Dedifferentiated amniotic fluid mesenchymal stem cell (primary cell): ENCODE measurements around the gene NRG3.

Source experiments
- DNase-seq: peaks from one replicate; pipeline ENCODE4 v3.0.0-alpha.2; 2016; ENCODE audit errors: extremely low spot score

The NRG3 gene

GRCh38 chr10:81884856-81885255 lies 9.9 kb downstream of the NRG3 start:
- no peak for DNase-seq

GRCh38 chr10:81885491-81885890 lies 10.5 kb downstream of the NRG3 start:
- DNase-seq: no peak

DNA sequence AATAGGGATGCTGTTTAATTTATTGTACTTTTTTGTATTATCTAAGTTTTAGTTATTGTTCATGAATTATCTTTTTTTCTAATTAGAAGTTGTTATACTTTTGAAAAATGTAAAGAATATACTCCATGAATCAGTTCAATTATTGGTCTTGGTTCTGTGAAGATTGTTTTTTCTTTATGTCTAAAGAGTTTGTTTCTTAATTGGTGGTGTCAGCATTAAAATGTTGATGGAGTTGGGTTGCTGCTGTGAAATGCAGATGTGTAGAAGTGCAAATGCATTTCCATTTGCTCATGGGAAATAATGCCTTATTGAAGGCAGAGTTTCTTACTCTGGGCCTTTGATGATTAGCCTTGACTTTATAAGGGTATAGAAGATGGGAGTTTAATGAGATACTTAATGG lies 11.9 kb downstream of the NRG3 start:
- DNase-seq: no peak

- no peak for DNase-seq
Observed at GRCh38 chr10:81889181-81889769, 14.3 kb downstream of the NRG3 start.

DNA sequence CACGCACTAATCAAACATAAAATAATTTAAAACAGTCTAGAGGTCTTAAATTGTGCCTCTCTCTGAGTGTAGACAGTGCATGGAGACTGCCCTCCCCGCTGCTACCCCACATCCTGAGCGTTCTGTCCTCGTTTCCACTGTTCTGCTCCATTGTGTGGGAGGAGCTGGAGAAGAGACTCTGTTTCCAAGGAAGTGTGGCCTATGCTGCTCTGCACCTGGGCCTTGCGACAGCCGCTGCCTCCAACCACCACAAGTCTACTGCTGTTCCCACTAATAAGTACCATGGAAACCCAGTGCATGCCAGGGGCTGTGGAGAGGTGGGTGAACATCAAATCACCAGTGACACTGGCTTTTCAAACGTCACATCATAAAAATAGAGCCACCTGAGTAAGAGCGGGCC lies 19.6 kb downstream of the NRG3 start:
- no peak for DNase-seq

DNA sequence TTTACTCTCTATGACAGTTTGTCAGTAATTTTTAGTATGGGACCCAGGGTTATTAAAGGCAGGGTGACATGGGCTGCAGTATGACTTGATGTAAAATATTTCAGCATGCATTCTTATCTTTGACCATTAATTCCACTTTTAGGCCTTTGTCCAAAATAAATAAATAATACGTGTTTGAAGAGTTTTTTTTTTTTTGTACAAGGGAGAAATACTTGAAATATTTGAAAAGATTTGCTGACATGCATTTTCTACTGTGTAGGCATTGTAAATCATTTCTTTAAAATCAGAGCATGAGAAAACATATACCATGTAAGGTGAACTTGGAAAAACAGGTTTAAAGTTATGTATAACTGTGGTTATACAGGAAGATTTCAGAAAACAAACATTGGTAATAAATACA lies 23.5 kb downstream of the NRG3 start:
- no peak for DNase-seq

GRCh38 chr10:81900989-81901388 lies 26.0 kb downstream of the NRG3 start:
- no peak for DNase-seq

DNA sequence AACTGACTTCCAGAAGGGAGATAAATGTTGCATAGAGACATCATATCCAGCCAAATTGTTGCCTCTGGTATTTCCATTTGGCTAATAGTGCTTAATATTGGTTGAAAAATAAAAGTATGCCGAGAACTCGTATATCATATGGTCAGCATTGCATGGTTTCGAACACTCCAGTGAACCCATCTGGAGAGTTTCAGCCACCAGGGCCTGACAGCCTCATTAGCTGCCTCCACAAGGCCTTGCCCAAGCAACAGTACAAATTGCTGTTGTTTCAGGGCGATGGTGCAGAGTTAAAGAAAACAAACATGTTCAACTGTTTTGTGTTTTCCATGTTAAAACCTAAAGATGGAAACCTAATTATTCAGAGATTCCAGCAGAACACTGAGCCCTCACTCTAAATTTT lies 28.5 kb downstream of the NRG3 start:
- no peak for DNase-seq

DNA sequence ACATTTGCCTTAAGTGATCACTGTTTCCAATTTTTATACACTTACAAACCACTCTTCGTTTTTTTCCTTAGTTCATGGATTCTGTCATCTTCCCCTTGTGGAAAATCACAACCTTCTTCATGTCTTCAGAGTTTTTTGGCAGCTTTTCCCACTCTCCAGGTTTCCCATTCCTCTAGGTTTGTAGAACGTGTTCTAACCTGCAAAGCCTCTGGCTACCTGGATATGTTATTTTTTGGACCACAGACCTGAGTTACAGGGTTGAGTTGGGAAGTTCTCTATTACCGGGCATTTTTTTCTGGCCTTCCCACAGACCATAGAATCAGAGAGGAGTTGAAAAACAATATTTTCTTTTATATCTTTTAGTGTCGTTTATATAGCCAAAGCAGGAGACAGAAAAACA lies 30.2 kb downstream of the NRG3 start:
- no peak for DNase-seq

- no peak for DNase-seq
Observed at GRCh38 chr10:81909453-81909852, 34.5 kb downstream of the NRG3 start.

DNA sequence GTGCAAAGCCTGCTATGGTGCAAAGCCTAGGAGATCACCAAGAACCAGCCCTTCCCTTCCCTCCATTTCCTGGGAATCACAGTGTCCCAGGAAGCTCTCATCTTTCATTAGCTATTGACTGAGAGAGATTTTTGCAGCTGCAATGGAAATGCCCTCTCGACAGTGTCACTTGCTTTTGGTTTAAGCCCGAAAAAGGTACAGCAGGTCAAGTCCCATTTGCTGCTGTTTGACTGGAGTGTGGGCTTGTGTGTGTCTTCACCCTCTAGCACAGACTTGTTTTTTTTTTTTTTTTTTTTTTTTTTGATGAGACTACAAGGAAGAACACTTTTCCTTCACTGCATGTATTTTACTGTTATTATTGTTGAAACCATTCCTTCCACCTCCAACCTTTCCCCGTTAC lies 36.3 kb downstream of the NRG3 start:
- no peak for DNase-seq

- no peak for DNase-seq
Observed at GRCh38 chr10:81914736-81915503, 39.9 kb downstream of the NRG3 start.

GRCh38 chr10:81915504-81915897 lies 40.5 kb downstream of the NRG3 start:
- no peak for DNase-seq

DNA sequence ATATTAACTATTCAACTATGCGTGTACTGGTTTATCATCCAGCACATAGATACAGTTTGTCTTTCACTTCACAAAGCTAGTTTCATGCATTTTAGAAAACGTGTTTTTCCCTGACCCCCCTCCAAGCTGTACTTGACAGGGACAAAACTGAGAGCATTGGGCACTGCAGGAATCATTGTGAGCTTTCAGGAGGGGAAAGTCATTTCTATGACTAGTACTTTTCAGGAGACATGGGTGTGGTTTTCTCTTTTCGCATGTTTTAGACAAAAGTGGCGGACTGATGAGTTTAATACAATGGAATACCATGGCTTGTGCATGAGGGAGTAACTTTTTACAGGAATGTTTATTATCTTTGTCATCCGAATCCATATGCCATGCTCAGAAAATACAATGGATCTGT lies 42.7 kb downstream of the NRG3 start:
- DNase-seq: no peak

DNA sequence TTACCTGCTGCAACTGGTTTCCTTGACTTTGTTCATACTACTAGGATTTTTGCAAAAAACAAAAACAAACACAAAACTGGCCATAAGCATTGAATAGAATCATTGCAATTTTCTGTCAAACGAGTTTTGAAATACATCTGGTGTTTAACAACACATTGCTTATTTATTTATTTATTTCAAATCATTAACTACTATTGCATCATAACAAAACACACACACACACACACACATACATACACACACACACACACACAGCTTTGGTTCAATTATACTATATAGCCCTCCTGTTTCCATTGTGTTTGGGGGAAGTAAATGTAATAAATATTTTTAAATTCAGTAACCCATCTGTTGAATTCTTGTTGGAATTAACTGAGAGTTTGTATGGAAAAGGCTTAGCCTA lies 43.8 kb downstream of the NRG3 start:
- no peak for DNase-seq

- no peak for DNase-seq
Observed at GRCh38 chr10:81920213-81920829, 45.3 kb downstream of the NRG3 start.

DNA sequence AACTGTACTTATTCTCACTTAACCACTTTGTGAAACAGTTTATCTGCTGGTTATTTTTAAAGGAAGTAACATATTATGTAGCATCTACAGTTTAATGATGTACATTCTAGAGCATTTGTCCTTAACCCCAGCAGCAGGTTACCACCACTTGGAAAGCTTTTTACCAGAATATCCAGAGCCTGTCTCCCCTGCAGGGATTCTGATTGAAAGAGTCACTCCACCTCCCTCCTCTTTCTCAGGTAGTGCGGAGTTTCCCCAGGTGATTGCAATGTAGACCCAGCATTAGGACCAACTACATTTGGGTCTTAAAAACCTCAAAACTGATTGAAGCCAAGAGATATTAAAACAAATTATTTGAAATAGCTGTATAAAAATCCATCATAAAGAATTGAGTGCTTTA lies 53.1 kb downstream of the NRG3 start:
- DNase-seq: no peak

- no peak for DNase-seq
Observed at GRCh38 chr10:81943583-81943982, 68.6 kb downstream of the NRG3 start.

DNA sequence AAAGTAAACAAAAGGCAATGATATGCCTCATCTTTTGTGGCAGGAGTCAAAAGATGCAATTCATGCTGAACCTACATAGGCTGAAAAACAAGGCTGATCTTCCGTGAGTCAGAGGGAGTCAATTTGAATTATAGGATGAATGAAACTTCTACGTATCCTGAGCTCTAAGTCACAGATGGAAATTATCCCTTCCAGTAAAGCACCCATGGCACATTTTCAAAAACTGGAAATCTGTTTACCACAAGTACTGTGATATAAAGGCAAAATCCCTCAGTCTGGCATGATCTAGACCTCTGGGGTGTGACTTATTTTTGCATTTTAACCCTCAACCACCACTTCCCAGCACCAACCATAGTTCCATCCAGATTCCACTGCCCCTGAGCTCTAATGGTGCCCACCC lies 69.6 kb downstream of the NRG3 start:
- DNase-seq: no peak

DNA sequence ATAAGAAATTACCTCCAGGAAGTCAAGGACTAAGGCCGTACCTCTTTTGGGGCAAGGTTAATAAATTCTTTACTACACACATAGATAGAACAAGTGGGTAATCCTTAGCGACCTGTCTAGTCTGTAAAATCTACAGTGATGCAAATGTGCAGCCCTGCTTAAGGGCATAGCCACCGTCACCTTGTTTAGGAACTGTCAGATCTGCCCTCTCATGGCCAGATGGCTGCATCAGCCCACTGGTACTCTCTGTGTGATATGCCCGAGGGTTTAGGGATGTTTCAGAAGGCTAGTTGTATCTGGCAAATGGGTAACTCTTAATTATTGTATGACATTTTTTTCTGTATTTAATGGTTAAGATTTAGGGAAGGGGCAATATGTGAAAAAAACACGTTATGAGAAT lies 74.3 kb downstream of the NRG3 start:
- DNase-seq: no peak

- no peak for DNase-seq
Observed at GRCh38 chr10:81950358-81950757, 75.4 kb downstream of the NRG3 start.

DNA sequence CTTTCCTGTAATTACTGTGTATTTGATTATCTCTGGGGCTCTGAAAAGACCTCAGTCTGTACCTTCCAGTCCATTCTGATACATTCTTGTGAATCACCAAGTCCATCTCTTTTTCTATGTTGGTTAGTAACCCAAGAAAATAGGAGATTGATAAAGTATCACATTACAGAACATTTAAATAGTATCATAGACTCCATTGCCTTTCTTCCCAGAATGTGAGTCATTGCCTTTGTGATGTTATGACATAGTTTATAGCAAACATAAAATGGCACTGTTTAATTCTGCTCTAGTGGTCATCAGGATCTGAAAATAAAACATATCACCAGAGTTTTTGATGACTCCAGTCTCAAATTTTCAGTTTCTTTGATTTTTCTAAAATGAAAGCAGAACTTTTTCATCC lies 78.4 kb downstream of the NRG3 start:
- DNase-seq: no peak

- DNase-seq: no peak
Observed at GRCh38 chr10:81957976-81958375, 83.0 kb downstream of the NRG3 start.
